A549 (cell line): ENCODE results near the gene FAM118A.

Experiments used
- BHLHE40 ChIP-seq: IDR thresholded peaks from 2 replicates; pipeline ENCODE4 v1.6.1; 2012; ENCODE audit warnings: low read depth, low read length, inconsistent platforms
- EP300 ChIP-seq, 2 experiments: fragments of >200 bp; sonication (Bioruptor Twin); formaldehyde crosslinking; IDR thresholded peaks; 2 replicates in 1 of 2; 3 replicates in 1 of 2; pipeline ENCODE4 v1.6.1; 2016 to 2017
- HOXA7 ChIP-seq: fragments of 250-450 bp; sonication (Bioruptor Pico); IDR thresholded peaks from 2 replicates; pipeline ENCODE4 v1.5.0; 2020; ENCODE audit warnings: mild to moderate bottlenecking, moderate library complexity
- MAFK ChIP-seq: fragments of 450-650 bp; IDR thresholded peaks from 2 replicates; pipeline ENCODE4 v1.6.1; 2014; ENCODE audit not compliant: partially characterized antibody
- POLR2A ChIP-seq: IDR thresholded peaks from 2 replicates; pipeline ENCODE4 v1.6.1; 2012; ENCODE audit warnings: mild to moderate bottlenecking, low read length
- RFX5 ChIP-seq: fragments of 450-650 bp; IDR thresholded peaks from 2 replicates; pipeline ENCODE4 v1.7.1; 2014; ENCODE audit warnings: antibody characterized with exemption, mild to moderate bottlenecking, moderate library complexity
- SMC3 ChIP-seq: fragments of >200 bp; sonication (Bioruptor Twin); formaldehyde crosslinking; IDR thresholded peaks from 3 replicates; pipeline ENCODE4 v1.6.1; 2018; ENCODE audit warnings: inconsistent platforms
- TF ChIP-seq, protein P1 (sequence below): IDR thresholded peaks from 2 replicates; pipeline ENCODE4 v1.6.1; 2012
- TF ChIP-seq, protein P2 (sequence below): fragments of >200 bp; sonication (Bioruptor Twin); formaldehyde crosslinking; IDR thresholded peaks from 3 replicates; pipeline ENCODE4 v1.5.1; 2016
- TF ChIP-seq, protein P3 (sequence below): fragments of 200-600 bp; sonication (generic); IDR thresholded peaks from 2 replicates; pipeline ENCODE4 v1.6.1; 2016; ENCODE audit warnings: antibody characterized with exemption, mild to moderate bottlenecking, moderate library complexity
- TF ChIP-seq, protein P4 (sequence below): fragments of 250-450 bp; sonication (Bioruptor Pico); IDR thresholded peaks from 2 replicates; pipeline ENCODE4 v1.5.0; 2021; ENCODE audit warnings: mild to moderate bottlenecking, moderate library complexity, borderline replicate concordance
- TF ChIP-seq, protein P5 (sequence below): fragments of 450-650 bp; IDR thresholded peaks from 2 replicates; pipeline ENCODE4 v1.6.1; 2014; ENCODE audit warnings: antibody characterized with exemption

DNA sequence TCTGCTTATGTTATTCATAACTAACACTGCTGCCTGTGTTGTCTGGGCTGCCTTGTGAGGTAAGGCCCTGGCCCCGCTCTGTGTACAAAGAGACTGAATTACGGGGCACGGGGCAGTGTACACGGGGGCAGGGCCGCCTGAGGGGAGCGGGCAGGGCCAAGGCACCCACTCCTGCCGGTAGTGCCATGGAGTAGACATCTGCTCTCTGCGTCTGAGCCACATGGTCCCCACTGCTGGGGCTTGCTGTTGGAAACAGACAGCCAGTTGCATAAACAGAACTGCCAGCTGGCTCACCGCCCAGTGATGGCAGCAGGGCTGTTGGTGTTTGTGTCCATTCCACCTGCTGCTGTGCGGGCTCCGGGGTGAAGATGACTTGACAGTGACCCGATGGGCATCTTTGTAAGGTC is 19.8 kb downstream of the FAM118A start:
- TF ChIP-seq EP300 (IDR thresholded peaks at IDR 0.05) (no peak), POLR2A (no peak), SMC3 (no peak), MAFK (no peak), BHLHE40 (no peak), HOXA7 (CRISPR knock-in tag) (no peak), RFX5 (no peak)
- TF ChIP-seq, protein P1, sequence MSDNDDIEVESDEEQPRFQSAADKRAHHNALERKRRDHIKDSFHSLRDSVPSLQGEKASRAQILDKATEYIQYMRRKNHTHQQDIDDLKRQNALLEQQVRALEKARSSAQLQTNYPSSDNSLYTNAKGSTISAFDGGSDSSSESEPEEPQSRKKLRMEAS, result no peak
- TF ChIP-seq, protein P2, sequence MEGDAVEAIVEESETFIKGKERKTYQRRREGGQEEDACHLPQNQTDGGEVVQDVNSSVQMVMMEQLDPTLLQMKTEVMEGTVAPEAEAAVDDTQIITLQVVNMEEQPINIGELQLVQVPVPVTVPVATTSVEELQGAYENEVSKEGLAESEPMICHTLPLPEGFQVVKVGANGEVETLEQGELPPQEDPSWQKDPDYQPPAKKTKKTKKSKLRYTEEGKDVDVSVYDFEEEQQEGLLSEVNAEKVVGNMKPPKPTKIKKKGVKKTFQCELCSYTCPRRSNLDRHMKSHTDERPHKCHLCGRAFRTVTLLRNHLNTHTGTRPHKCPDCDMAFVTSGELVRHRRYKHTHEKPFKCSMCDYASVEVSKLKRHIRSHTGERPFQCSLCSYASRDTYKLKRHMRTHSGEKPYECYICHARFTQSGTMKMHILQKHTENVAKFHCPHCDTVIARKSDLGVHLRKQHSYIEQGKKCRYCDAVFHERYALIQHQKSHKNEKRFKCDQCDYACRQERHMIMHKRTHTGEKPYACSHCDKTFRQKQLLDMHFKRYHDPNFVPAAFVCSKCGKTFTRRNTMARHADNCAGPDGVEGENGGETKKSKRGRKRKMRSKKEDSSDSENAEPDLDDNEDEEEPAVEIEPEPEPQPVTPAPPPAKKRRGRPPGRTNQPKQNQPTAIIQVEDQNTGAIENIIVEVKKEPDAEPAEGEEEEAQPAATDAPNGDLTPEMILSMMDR, result no peak
- TF ChIP-seq, protein P3, sequence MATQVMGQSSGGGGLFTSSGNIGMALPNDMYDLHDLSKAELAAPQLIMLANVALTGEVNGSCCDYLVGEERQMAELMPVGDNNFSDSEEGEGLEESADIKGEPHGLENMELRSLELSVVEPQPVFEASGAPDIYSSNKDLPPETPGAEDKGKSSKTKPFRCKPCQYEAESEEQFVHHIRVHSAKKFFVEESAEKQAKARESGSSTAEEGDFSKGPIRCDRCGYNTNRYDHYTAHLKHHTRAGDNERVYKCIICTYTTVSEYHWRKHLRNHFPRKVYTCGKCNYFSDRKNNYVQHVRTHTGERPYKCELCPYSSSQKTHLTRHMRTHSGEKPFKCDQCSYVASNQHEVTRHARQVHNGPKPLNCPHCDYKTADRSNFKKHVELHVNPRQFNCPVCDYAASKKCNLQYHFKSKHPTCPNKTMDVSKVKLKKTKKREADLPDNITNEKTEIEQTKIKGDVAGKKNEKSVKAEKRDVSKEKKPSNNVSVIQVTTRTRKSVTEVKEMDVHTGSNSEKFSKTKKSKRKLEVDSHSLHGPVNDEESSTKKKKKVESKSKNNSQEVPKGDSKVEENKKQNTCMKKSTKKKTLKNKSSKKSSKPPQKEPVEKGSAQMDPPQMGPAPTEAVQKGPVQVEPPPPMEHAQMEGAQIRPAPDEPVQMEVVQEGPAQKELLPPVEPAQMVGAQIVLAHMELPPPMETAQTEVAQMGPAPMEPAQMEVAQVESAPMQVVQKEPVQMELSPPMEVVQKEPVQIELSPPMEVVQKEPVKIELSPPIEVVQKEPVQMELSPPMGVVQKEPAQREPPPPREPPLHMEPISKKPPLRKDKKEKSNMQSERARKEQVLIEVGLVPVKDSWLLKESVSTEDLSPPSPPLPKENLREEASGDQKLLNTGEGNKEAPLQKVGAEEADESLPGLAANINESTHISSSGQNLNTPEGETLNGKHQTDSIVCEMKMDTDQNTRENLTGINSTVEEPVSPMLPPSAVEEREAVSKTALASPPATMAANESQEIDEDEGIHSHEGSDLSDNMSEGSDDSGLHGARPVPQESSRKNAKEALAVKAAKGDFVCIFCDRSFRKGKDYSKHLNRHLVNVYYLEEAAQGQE, result no peak
- TF ChIP-seq, protein P4, sequence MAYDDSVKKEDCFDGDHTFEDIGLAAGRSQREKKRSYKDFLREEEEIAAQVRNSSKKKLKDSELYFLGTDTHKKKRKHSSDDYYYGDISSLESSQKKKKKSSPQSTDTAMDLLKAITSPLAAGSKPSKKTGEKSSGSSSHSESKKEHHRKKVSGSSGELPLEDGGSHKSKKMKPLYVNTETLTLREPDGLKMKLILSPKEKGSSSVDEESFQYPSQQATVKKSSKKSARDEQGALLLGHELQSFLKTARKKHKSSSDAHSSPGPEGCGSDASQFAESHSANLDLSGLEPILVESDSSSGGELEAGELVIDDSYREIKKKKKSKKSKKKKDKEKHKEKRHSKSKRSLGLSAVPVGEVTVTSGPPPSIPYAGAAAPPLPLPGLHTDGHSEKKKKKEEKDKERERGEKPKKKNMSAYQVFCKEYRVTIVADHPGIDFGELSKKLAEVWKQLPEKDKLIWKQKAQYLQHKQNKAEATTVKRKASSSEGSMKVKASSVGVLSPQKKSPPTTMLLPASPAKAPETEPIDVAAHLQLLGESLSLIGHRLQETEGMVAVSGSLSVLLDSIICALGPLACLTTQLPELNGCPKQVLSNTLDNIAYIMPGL (CRISPR knock-in tag), result no peak
- TF ChIP-seq, protein P5, sequence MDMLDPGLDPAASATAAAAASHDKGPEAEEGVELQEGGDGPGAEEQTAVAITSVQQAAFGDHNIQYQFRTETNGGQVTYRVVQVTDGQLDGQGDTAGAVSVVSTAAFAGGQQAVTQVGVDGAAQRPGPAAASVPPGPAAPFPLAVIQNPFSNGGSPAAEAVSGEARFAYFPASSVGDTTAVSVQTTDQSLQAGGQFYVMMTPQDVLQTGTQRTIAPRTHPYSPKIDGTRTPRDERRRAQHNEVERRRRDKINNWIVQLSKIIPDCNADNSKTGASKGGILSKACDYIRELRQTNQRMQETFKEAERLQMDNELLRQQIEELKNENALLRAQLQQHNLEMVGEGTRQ, result no peak
